Stimulated activated effector memory CD8-positive, alpha-beta T cell treated with anti-CD3 and anti-CD28 coated beads, Interleukin-12 subunit alpha, Interleukin-12 subunit beta, amount 100 ng/mL, for 72 hours (primary cell): ENCODE results near the gene NAP1L4.

Experiments
- ATAC-seq: fragments of 150-1000 bp; cut with Tn5 transposase; 2 replicates; pipeline ENCODE4 v1.10.0; 2021
- DNase-seq, 2 donors: peaks; one replicate each; pipeline ENCODE4 v3.0.0; 2021 to 2022; ENCODE audit warnings: low spot score in 2 of 2
- H3K27ac Mint-ChIP-seq: one replicate; pipeline ENCODE4 v1.8.0; 2022; ENCODE audit warnings: mild to moderate bottlenecking, mixed read lengths
- H3K36me3 Mint-ChIP-seq: one replicate; pipeline ENCODE4 v1.8.0; 2022; ENCODE audit warnings: mild to moderate bottlenecking, mixed read lengths
- H3K4me1 Mint-ChIP-seq: one replicate; pipeline ENCODE4 v1.8.0; 2022; ENCODE audit warnings: mixed read lengths
- H3K4me3 Mint-ChIP-seq: one replicate; pipeline ENCODE4 v1.8.0; 2022; ENCODE audit warnings: mild to moderate bottlenecking, mixed read lengths
- H3K9me3 Mint-ChIP-seq: one replicate; pipeline ENCODE4 v1.8.0; 2022; ENCODE audit warnings: mixed read lengths

Gene NAP1L4

GRCh38 chr11:3016861-3017260, 24.7 kb upstream of the NAP1L4 start:
- Mint-ChIP-seq H3K9me3 (no peaks in the 10 kb centered on the region), H3K36me3 (peaks cover 96% of the 10 kb centered on the region), H3K4me1 (peaks cover 44% of the 10 kb centered on the region), H3K27ac (no peak overlapping the region), H3K4me3 (no peak overlapping the region)
- no peak for ATAC-seq
- DNase-seq, result no peak

GRCh38 chr11:3015796-3016195, 23.7 kb upstream of the NAP1L4 start:
- H3K27ac Mint-ChIP-seq, result peak overlapping the region; percentile 85
- no peak for DNase-seq
- H3K36me3 Mint-ChIP-seq, result peaks cover 99% of the 10 kb centered on the region
- ATAC-seq, result no peak
- no peaks in the 10 kb centered on the region for H3K9me3 Mint-ChIP-seq
- H3K4me3 Mint-ChIP-seq, result no peak overlapping the region
- peaks cover 48% of the 10 kb centered on the region for H3K4me1 Mint-ChIP-seq

- no peak for ATAC-seq
- Mint-ChIP-seq H3K4me3 (peak overlapping the region; percentile 44), H3K36me3 (peaks cover 100% of the 10 kb centered on the region), H3K4me1 (peaks cover 47% of the 10 kb centered on the region), H3K27ac (peak overlapping the region; percentile 85), H3K9me3 (no peaks in the 10 kb centered on the region)
- DNase-seq, result no peak
Observed at GRCh38 chr11:3014943-3015342, 22.8 kb upstream of the NAP1L4 start.

GRCh38 chr11:3014057-3014938, 22.2 kb upstream of the NAP1L4 start:
- peaks cover 50% of the 10 kb centered on the region for H3K4me1 Mint-ChIP-seq
- ATAC-seq (peak; percentile 86), DNase-seq (peak; percentile 34 to 75)
- peak overlapping the region; percentile 85 for H3K27ac Mint-ChIP-seq
- H3K4me3 Mint-ChIP-seq, result peak overlapping the region; percentile 44
- H3K36me3 Mint-ChIP-seq, result peaks cover 100% of the 10 kb centered on the region
- no peaks in the 10 kb centered on the region for H3K9me3 Mint-ChIP-seq

GRCh38 chr11:3011891-3012885, 20.1 kb upstream of the NAP1L4 start:
- H3K36me3 Mint-ChIP-seq, result peaks cover 100% of the 10 kb centered on the region
- H3K27ac Mint-ChIP-seq, result peak overlapping the region; percentile 61
- peaks cover 54% of the 10 kb centered on the region for H3K4me1 Mint-ChIP-seq
- DNase-seq (no peak), ATAC-seq (no peak)
- H3K9me3 Mint-ChIP-seq, result no peaks in the 10 kb centered on the region
- H3K4me3 Mint-ChIP-seq, result no peak overlapping the region

GRCh38 chr11:3010521-3011275, 18.6 kb upstream of the NAP1L4 start:
- Mint-ChIP-seq H3K4me1 (peaks cover 51% of the 10 kb centered on the region), H3K27ac (peak overlapping the region; percentile 74), H3K4me3 (peak overlapping the region; percentile 30), H3K9me3 (no peaks in the 10 kb centered on the region), H3K36me3 (peaks cover 100% of the 10 kb centered on the region)
- DNase-seq (no peak), ATAC-seq (peak; percentile 31)

GRCh38 chr11:3010004-3010403, 17.9 kb upstream of the NAP1L4 start:
- peaks cover 44% of the 10 kb centered on the region for H3K4me1 Mint-ChIP-seq
- ATAC-seq (no peak), DNase-seq (no peak)
- no peak overlapping the region for H3K4me3 Mint-ChIP-seq
- H3K27ac Mint-ChIP-seq, result peak overlapping the region; percentile 74
- peaks cover 100% of the 10 kb centered on the region for H3K36me3 Mint-ChIP-seq
- no peaks in the 10 kb centered on the region for H3K9me3 Mint-ChIP-seq

- ATAC-seq (no peak), DNase-seq (no peak)
- peaks cover 100% of the 10 kb centered on the region for H3K36me3 Mint-ChIP-seq
- H3K4me1 Mint-ChIP-seq, result peaks cover 39% of the 10 kb centered on the region
- H3K9me3 Mint-ChIP-seq, result no peaks in the 10 kb centered on the region
- H3K4me3 Mint-ChIP-seq, result no peak overlapping the region
- H3K27ac Mint-ChIP-seq, result peak overlapping the region; percentile 74
Observed at GRCh38 chr11:3009481-3009880, 17.4 kb upstream of the NAP1L4 start.

- Mint-ChIP-seq H3K4me3 (no peak overlapping the region), H3K9me3 (no peaks in the 10 kb centered on the region), H3K4me1 (peaks cover 34% of the 10 kb centered on the region), H3K36me3 (peaks cover 100% of the 10 kb centered on the region), H3K27ac (peak overlapping the region; percentile 74)
- ATAC-seq (no peak), DNase-seq (no peak)
Observed at GRCh38 chr11:3008746-3009336, 16.7 kb upstream of the NAP1L4 start.

GRCh38 chr11:3007404-3008010, 15.4 kb upstream of the NAP1L4 start:
- Mint-ChIP-seq H3K9me3 (no peaks in the 10 kb centered on the region), H3K27ac (peak overlapping the region; percentile 74), H3K4me1 (peaks cover 30% of the 10 kb centered on the region), H3K36me3 (peaks cover 100% of the 10 kb centered on the region), H3K4me3 (no peak overlapping the region)
- ATAC-seq (no peak), DNase-seq (no peak)

- Mint-ChIP-seq H3K4me1 (peaks cover 30% of the 10 kb centered on the region), H3K27ac (peak overlapping the region; percentile 26), H3K9me3 (no peaks in the 10 kb centered on the region), H3K36me3 (peaks cover 100% of the 10 kb centered on the region), H3K4me3 (peak overlapping the region; percentile 19)
- DNase-seq, result no peak
- peak; percentile 73 for ATAC-seq
Observed at GRCh38 chr11:3006505-3007260, 14.6 kb upstream of the NAP1L4 start.

GRCh38 chr11:3004481-3004880, 12.4 kb upstream of the NAP1L4 start:
- peaks cover 16% of the 10 kb centered on the region for H3K4me1 Mint-ChIP-seq
- H3K36me3 Mint-ChIP-seq, result peaks cover 100% of the 10 kb centered on the region
- H3K9me3 Mint-ChIP-seq, result no peaks in the 10 kb centered on the region
- ATAC-seq, result no peak
- peak overlapping the region; percentile 83 for H3K27ac Mint-ChIP-seq
- H3K4me3 Mint-ChIP-seq, result no peak overlapping the region
- no peak for DNase-seq

GRCh38 chr11:3003396-3004231, 11.5 kb upstream of the NAP1L4 start:
- H3K27ac Mint-ChIP-seq, result peak overlapping the region; percentile 83
- DNase-seq, result no peak
- H3K4me1 Mint-ChIP-seq, result peaks cover 11% of the 10 kb centered on the region
- no peak for ATAC-seq
- no peak overlapping the region for H3K4me3 Mint-ChIP-seq
- no peaks in the 10 kb centered on the region for H3K9me3 Mint-ChIP-seq
- peaks cover 96% of the 10 kb centered on the region for H3K36me3 Mint-ChIP-seq
